Heart left ventricle (tissue), 16 donors: ENCODE data around the gene IGF2BP3. TPM values are rescaled to one million over a fixed set of nuclear protein-coding genes. Genes with fewer than 3 reads are reported as not detected.

ENCODE experiments used
- ATAC-seq, 4 donors: fragments of 200-7000 bp; cut with Tn5 transposase; one replicate each; pipeline ENCODE4 v1.9.1; 2020 to 2022; ENCODE audit warnings: moderate library complexity in 4 of 4, mild to moderate bottlenecking in 3 of 4, moderate number of reproducible peaks in 1 of 4
- DNase-seq, 5 donors: peaks; one replicate each; pipeline ENCODE4 v3.0.0-alpha.2; 2020
- H3K27ac ChIP-seq, 12 donors: fragments of 200-600 bp; sonication (generic) in 4 of 12; one replicate each; pipeline versions ENCODE4 v1.5.0 to v1.8.0; 2016 to 2022; ENCODE audit warnings: mild to moderate bottlenecking in 2 of 12
- H3K27me3 ChIP-seq, 9 donors: fragments of 200-600 bp; sonication (generic) in 2 of 9; one replicate each; pipeline versions ENCODE4 v1.5.1 to v1.8.0; 2016 to 2022; ENCODE audit warnings: mild to moderate bottlenecking in 3 of 9
- H3K36me3 ChIP-seq, 9 donors: fragments of 200-600 bp; sonication (generic) in 2 of 9; one replicate each; pipeline versions ENCODE4 v1.5.0 to v1.8.0; 2018 to 2022; ENCODE audit warnings: mild to moderate bottlenecking in 2 of 9
- H3K4me1 ChIP-seq, 12 donors: fragments of 200-600 bp; sonication (generic) in 4 of 12; one replicate each; pipeline versions ENCODE4 v1.5.0 to v1.8.0; 2016 to 2022; ENCODE audit warnings: mild to moderate bottlenecking in 3 of 12
- H3K4me3 ChIP-seq, 12 donors: fragments of 200-600 bp; sonication (generic) in 4 of 12; one replicate each; pipeline versions ENCODE4 v1.5.0 to v1.8.0; 2017 to 2022; ENCODE audit warnings: mild to moderate bottlenecking in 9 of 12, moderate library complexity in 4 of 12
- H3K9me3 ChIP-seq, 12 donors: fragments of 200-600 bp; sonication (generic) in 4 of 12; one replicate each; pipeline versions ENCODE4 v1.5.0 to v1.8.0; 2016 to 2022; ENCODE audit warnings: mild to moderate bottlenecking in 1 of 12
- POLR2A ChIP-seq, 2 donors: fragments of 450-650 bp; IDR thresholded peaks; one replicate each; pipeline ENCODE4 v1.6.1; 2017; ENCODE audit warnings: antibody characterized with exemption in 2 of 2, mild to moderate bottlenecking in 2 of 2, moderate library complexity in 2 of 2
- WGBS, 4 donors: extraction: QIAGEN DNeasy Blood & Tissue Kit in 2 of 4; methylation state at CpG; one replicate each; pipeline versions ENCODE4 v1.1.5 to v1.1.7; 2013 to 2018; 5-methylcytosine and 5-hydroxymethylcytosine counted together
- intact Hi-C, 10 donors: fragments of 100-400 bp; cut with DNase I; formaldehyde crosslinking; loops; one replicate each; pipeline versions ENCODE4 v1.11.1 to v1.14.2; 2022
- polyA plus RNA-seq, 2 donors: library from polyadenylated mRNA; stranded (reverse); fragments of 200-250 nt; gene quantifications; one replicate each; pipeline ENCODE4 v1.2.3, GENCODE V29; 2013
- total RNA-seq, 9 donors: library from RNA; depleted of rRNA in 2 of 9; stranded (reverse); fragments of >200 nt in 2 of 9; fragmentation: NEBNext Ultra II Directional in 3 of 9; extraction: Animal tissue kit (Norgen Biotek cat#: 25700) in 3 of 9; gene quantifications; one replicate each; pipeline versions ENCODE4 v1.1.0 to v1.2.4, GENCODE V29; 2016 to 2023
- TF ChIP-seq, protein P1 (sequence below), 12 donors: fragments of 200-600 bp; sonication (generic) in 4 of 12; IDR thresholded peaks; one replicate each; pipeline versions ENCODE4 v1.5.0 to v1.8.0; 2018 to 2022; ENCODE audit warnings: antibody characterized with exemption in 12 of 12, mild to moderate bottlenecking in 5 of 12
- donor health status: ischemic (EF 13 %, LVEDD 7.1; RV severe dilation, severe dysfunction).
- donor health status: healthy with polysubstance abuse.
- donor health status: DM: no; HTN: yes; CAD: no.
- donor health status: DM: no; HTN: no; CAD: no.
- donor health status: ischemic (EF 25% LVEDD 6.9; RV normal size, moderate dysfunction).
- donor health status: ischemic (EF 25% LVEDD 5.7; RV mildly dilated, moderate dysfunction).
- donor health status: healthy.
- donor health status: DM: yes; HTN: yes; CAD: no.
- donor health status: ischemic (EF 35%, LVEDD 5.7; RV mildly dilated, moderate dysfunction).
- donor health status: nonischemic (EF 11% LVEDD 7.7; RV severe dilation, severe dysfunction).
- donor health status: DM: yes; HTN: yes; CAD: no.
- donor health status: PGD.
- donor health status: ischemic (EF 29% LVEDD 5.4; RV normal size, mild dysfunction).
- donor health status: nonischemic (EF 23%, LVEDD 6.1; RV moderate dilation, normal function).

The IGF2BP3 gene
- total and polyA plus RNA-seq, 11 donors = 0.27 to 2.2 (median 0.50) TPM; not detected in 5

DNA sequence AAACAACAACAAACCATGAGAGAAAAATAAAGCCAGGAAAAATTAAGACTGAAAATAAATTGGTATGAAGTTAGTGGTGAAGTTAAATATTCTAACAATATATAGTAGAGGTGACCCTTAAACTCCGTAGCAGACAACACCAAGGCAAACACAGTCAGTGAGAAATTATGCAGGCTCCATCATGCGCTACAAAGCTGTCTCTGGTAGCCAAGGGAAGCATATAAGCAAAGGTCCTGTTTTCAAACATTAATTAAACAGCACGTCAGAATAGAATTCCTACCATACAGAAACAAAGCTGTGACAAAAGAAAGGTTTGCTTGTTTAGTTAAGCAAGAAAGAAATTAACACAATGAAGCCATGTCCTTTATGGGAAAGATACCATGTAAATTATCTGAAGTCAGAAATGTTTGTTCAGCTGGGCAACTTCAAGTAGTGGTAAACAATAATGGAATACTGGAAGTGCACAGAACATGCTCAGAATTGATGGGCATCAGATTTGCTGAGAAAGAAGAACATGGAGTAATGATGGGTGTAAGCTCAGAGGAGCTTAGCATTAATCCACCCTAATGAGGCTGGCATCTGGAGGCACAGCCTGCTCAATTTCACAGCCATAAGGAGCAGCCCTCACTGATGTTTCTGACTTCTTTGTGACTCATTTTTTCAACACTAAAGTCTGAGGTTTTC, 75.7 kb downstream of the IGF2BP3 start:
- ATAC-seq (no peak), DNase-seq (no peak)
- H3K9me3 ChIP-seq = no peaks in the 10 kb centered on the region
- H3K4me3 ChIP-seq = no peak overlapping the region
- H3K36me3 ChIP-seq = no peaks in the 10 kb centered on the region
- no peaks in the 10 kb centered on the region for H3K27me3 ChIP-seq
- TF ChIP-seq, protein P1, sequence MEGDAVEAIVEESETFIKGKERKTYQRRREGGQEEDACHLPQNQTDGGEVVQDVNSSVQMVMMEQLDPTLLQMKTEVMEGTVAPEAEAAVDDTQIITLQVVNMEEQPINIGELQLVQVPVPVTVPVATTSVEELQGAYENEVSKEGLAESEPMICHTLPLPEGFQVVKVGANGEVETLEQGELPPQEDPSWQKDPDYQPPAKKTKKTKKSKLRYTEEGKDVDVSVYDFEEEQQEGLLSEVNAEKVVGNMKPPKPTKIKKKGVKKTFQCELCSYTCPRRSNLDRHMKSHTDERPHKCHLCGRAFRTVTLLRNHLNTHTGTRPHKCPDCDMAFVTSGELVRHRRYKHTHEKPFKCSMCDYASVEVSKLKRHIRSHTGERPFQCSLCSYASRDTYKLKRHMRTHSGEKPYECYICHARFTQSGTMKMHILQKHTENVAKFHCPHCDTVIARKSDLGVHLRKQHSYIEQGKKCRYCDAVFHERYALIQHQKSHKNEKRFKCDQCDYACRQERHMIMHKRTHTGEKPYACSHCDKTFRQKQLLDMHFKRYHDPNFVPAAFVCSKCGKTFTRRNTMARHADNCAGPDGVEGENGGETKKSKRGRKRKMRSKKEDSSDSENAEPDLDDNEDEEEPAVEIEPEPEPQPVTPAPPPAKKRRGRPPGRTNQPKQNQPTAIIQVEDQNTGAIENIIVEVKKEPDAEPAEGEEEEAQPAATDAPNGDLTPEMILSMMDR (IDR thresholded peaks at IDR 0.05) = no peak
- TF ChIP-seq POLR2A (IDR thresholded peaks at IDR 0.05) = no peak
- H3K4me1 ChIP-seq = no peaks in the 10 kb centered on the region
- intact Hi-C loops = no loop called here
- 88 to 96% (median 93%) methylated on average over 3 of the region's 3 CpGs for WGBS, 4 donors
- no peak overlapping the region for H3K27ac ChIP-seq

- TF ChIP-seq POLR2A (IDR thresholded peaks at IDR 0.05) = no peak
- TF ChIP-seq, protein P1 (IDR thresholded peaks at IDR 0.05) = no peak
- H3K27ac ChIP-seq = no peak overlapping the region
- H3K4me1 ChIP-seq = no peaks in the 10 kb centered on the region
- WGBS, 4 donors = 88 to 95% (median 93%) methylated on average over 3 of the region's 3 CpGs
- no peaks in the 10 kb centered on the region for H3K9me3 ChIP-seq
- intact Hi-C loops = no loop called here
- no peaks in the 10 kb centered on the region for H3K27me3 ChIP-seq
- H3K4me3 ChIP-seq = no peak overlapping the region
- DNase-seq (no peak), ATAC-seq (no peak)
- no peaks in the 10 kb centered on the region for H3K36me3 ChIP-seq
Measured at GRCh38 chr7:23393636-23394035, 76.7 kb downstream of the IGF2BP3 start.

- H3K36me3 ChIP-seq = no peaks in the 10 kb centered on the region
- H3K4me3 ChIP-seq = no peak overlapping the region
- no peak for DNase-seq
- WGBS, 4 donors = 88 to 96% (median 93%) methylated on average over 3 of the region's 3 CpGs
- no peaks in the 10 kb centered on the region for H3K4me1 ChIP-seq
- no peak overlapping the region for H3K27ac ChIP-seq
- H3K27me3 ChIP-seq = no peaks in the 10 kb centered on the region
- intact Hi-C loops = no loop called here
- no peak for TF ChIP-seq POLR2A (IDR thresholded peaks at IDR 0.05)
- TF ChIP-seq, protein P1 (IDR thresholded peaks at IDR 0.05) = no peak
- ATAC-seq = no peak
- no peaks in the 10 kb centered on the region for H3K9me3 ChIP-seq
Measured at GRCh38 chr7:23389701-23390100, 80.6 kb downstream of the IGF2BP3 start.

- WGBS, 4 donors = 80 to 100% (median 100%) methylated on average over 1 of the region's 1 CpG
- H3K4me1 ChIP-seq = no peaks in the 10 kb centered on the region
- ATAC-seq (no peak), DNase-seq (no peak)
- H3K9me3 ChIP-seq = no peaks in the 10 kb centered on the region
- no peak overlapping the region for H3K27ac ChIP-seq
- TF ChIP-seq POLR2A (IDR thresholded peaks at IDR 0.05) = no peak
- TF ChIP-seq, protein P1 (IDR thresholded peaks at IDR 0.05) = no peak
- no peak overlapping the region for H3K4me3 ChIP-seq
- intact Hi-C loops = no loop called here
- H3K36me3 ChIP-seq = no peaks in the 10 kb centered on the region
- no peaks in the 10 kb centered on the region for H3K27me3 ChIP-seq
Measured at GRCh38 chr7:23387583-23387982, 82.7 kb downstream of the IGF2BP3 start.
